Fibroblast of lung (primary cell): ENCODE measurements around the gene TMEM267. TPM values are rescaled to one million over a fixed set of nuclear protein-coding genes. Genes with fewer than 3 reads are reported as not detected.
"Not testable (repeated sequence)": the region's sequence is repeated elsewhere in the genome, so short reads cannot be mapped to it uniquely, and the experiment has no call there.

Source experiments
- DNase-seq, 2 donors: peaks; one replicate each; pipeline versions ENCODE4 v3.0.0 to v3.0.0-alpha.2; 2010; ENCODE audit warnings: low read depth in 2 of 2
- H2AFZ ChIP-seq: 2 replicates; pipeline ENCODE4 v1.5.1; 2012; ENCODE audit warnings: low read length, control low read depth, inconsistent platforms
- H3K27ac ChIP-seq: 2 replicates; pipeline ENCODE4 v1.5.1; 2011; ENCODE audit warnings: low read length, control low read depth; ENCODE audit not compliant: insufficient read depth
- H3K27me3 ChIP-seq: 2 replicates; pipeline ENCODE4 v1.5.1; 2011; ENCODE audit warnings: mild to moderate bottlenecking, low read length; ENCODE audit not compliant: control insufficient read depth, insufficient read depth
- H3K36me3 ChIP-seq: 2 replicates; pipeline ENCODE4 v1.5.1; 2011; ENCODE audit warnings: low read length; ENCODE audit not compliant: control insufficient read depth, insufficient read depth
- H3K4me1 ChIP-seq: 2 replicates; pipeline ENCODE4 v1.5.1; 2011; ENCODE audit warnings: low read length; ENCODE audit not compliant: control insufficient read depth, insufficient read depth; ENCODE audit errors: extremely low read depth
- H3K4me2 ChIP-seq: 2 replicates; pipeline ENCODE4 v1.5.1; 2011; ENCODE audit warnings: low read length, control low read depth; ENCODE audit not compliant: insufficient read depth; ENCODE audit errors: extremely low read depth
- H3K4me3 ChIP-seq, 4 experiments: fragments of 200-600 bp in 1 of 4; sonication (generic) in 1 of 4; replicated peaks in 1 of 4; 2 replicates each; pipeline ENCODE4 v1.5.1; 2011 to 2016; ENCODE audit warnings: low read length in 4 of 4, low read depth in 3 of 4, mild to moderate bottlenecking in 3 of 4, control low read depth in 2 of 4, inconsistent platforms in 1 of 4, mixed read lengths in 1 of 4; ENCODE audit not compliant: insufficient read depth in 1 of 4; ENCODE audit errors: control extremely low read depth in 1 of 4
- H3K79me2 ChIP-seq: 2 replicates; pipeline ENCODE4 v1.5.1; 2012; ENCODE audit warnings: mild to moderate bottlenecking, low read length, inconsistent platforms; ENCODE audit not compliant: control insufficient read depth, insufficient read depth
- H3K9ac ChIP-seq: 2 replicates; pipeline ENCODE4 v1.5.1; 2011; ENCODE audit warnings: mild to moderate bottlenecking, low read length, control low read depth; ENCODE audit not compliant: insufficient read depth
- H3K9me3 ChIP-seq: 2 replicates; pipeline ENCODE4 v1.5.1; 2012; ENCODE audit warnings: low read depth, low read length; ENCODE audit not compliant: control insufficient read depth, insufficient read depth
- H4K20me1 ChIP-seq: 2 replicates; pipeline ENCODE4 v1.5.1; 2011; ENCODE audit warnings: low read length; ENCODE audit not compliant: control insufficient read depth, insufficient read depth; ENCODE audit errors: extremely low read depth
- CTCF ChIP-seq, 2 donors: IDR thresholded peaks in 1 of 2; conservative IDR thresholded peaks in 1 of 2; 1 replicate in 1 of 2; 2 replicates in 1 of 2; pipeline ENCODE4 v1.5.1; 2011 to 2012; ENCODE audit warnings: low read length in 2 of 2, control low read depth in 1 of 2, inconsistent platforms in 1 of 2, low read depth in 1 of 2, mild to moderate bottlenecking in 1 of 2
- EZH2 ChIP-seq: IDR thresholded peaks from 2 replicates; pipeline ENCODE4 v1.5.1; 2012; ENCODE audit warnings: low read length, control low read depth, mild to moderate bottlenecking; ENCODE audit errors: missing control alignments
- polyA plus RNA-seq, 2 donors: library from polyadenylated mRNA; depleted of rRNA in 1 of 2; stranded (reverse) in 1 of 2; unstranded in 1 of 2; fragments of >200 nt; gene quantifications; 2 replicates each; pipeline ENCODE4 v1.2.1, GENCODE V29; 2011 to 2012; ENCODE audit warnings: missing spikeins in 1 of 2
- total RNA-seq: library from RNA; depleted of rRNA; stranded (reverse); fragments of >200 nt; gene quantifications from 2 replicates; pipeline ENCODE4 v1.2.1, GENCODE V29; 2014

The TMEM267 gene
- total and polyA plus RNA-seq, 2 donors (not counting 1 experiment from before 2014, with no cell fraction given) = 21.2 to 24.3 TPM

- H3K27me3 ChIP-seq = no peaks in the 10 kb centered on the region
- TF ChIP-seq EZH2 (no peak), CTCF (conservative IDR thresholded peaks at IDR 0.05 in 1 of 2, IDR thresholded peaks at IDR 0.05 in 1 of 2; ENCODE audit: low read depth in 1 of 2, low read length in 2 of 2) (no peak)
- H4K20me1 ChIP-seq = no peaks in the 10 kb centered on the region
- no peak overlapping the region for H3K9ac ChIP-seq
- no peak overlapping the region for H3K4me3 ChIP-seq
- H3K4me2 ChIP-seq = no peak overlapping the region
- H3K27ac ChIP-seq = no peak overlapping the region
- no peaks in the 10 kb centered on the region for H3K9me3 ChIP-seq
- H3K4me1 ChIP-seq = no peaks in the 10 kb centered on the region
- no peak overlapping the region for H2AFZ ChIP-seq
- H3K79me2 ChIP-seq = no peaks in the 10 kb centered on the region
- no peak for DNase-seq
- no peaks in the 10 kb centered on the region for H3K36me3 ChIP-seq
These were observed 22.6 kb downstream of the TMEM267 start for GRCh38 chr5:43461066-43461465.

GRCh38 chr5:43456556-43456955 lies 27.1 kb downstream of the TMEM267 start:
- no peaks in the 10 kb centered on the region for H4K20me1 ChIP-seq
- no peaks in the 10 kb centered on the region for H3K79me2 ChIP-seq
- TF ChIP-seq EZH2 = no peak
- TF ChIP-seq CTCF (conservative IDR thresholded peaks at IDR 0.05 in 1 of 2, IDR thresholded peaks at IDR 0.05 in 1 of 2; ENCODE audit: low read depth in 1 of 2, low read length in 2 of 2) = no peak
- no peaks in the 10 kb centered on the region for H3K4me1 ChIP-seq
- H3K27ac ChIP-seq = no peak overlapping the region
- no peak overlapping the region for H2AFZ ChIP-seq
- no peak overlapping the region for H3K9ac ChIP-seq
- no peak for DNase-seq
- no peaks in the 10 kb centered on the region for H3K9me3 ChIP-seq
- no peak overlapping the region for H3K4me3 ChIP-seq
- H3K4me2 ChIP-seq = no peak overlapping the region
- no peaks in the 10 kb centered on the region for H3K27me3 ChIP-seq
- no peaks in the 10 kb centered on the region for H3K36me3 ChIP-seq

GRCh38 chr5:43441575-43441974 lies 42.1 kb downstream of the TMEM267 start:
- not testable (repeated sequence) for H3K36me3 ChIP-seq, H2AFZ ChIP-seq, DNase-seq, H3K9ac ChIP-seq, H3K27me3 ChIP-seq, H3K4me2 ChIP-seq, H3K9me3 ChIP-seq, H3K4me1 ChIP-seq, H3K27ac ChIP-seq, H4K20me1 ChIP-seq, H3K4me3 ChIP-seq, H3K79me2 ChIP-seq
